Middle frontal gyrus (tissue), 1 donor: ENCODE results near the gene TSC22D1.

Experiments
- DNase-seq: peaks from one replicate; pipeline ENCODE4 v3.0.0-alpha.2; 2015; ENCODE audit warnings: low spot score; ENCODE audit errors: extremely low spot score

Gene TSC22D1

GRCh38 chr13:44433863-44434765 lies 142.0 kb downstream of the TSC22D1 start:
- no peak for DNase-seq

- DNase-seq = no peak
Measured at GRCh38 chr13:44432650-44433049, 143.5 kb downstream of the TSC22D1 start.

- DNase-seq = no peak
Measured at GRCh38 chr13:44431150-44431549, 145.0 kb downstream of the TSC22D1 start.

- DNase-seq = no peak
Measured at GRCh38 chr13:44429311-44429710, 146.8 kb downstream of the TSC22D1 start.

- no peak for DNase-seq
Measured at GRCh38 chr13:44426461-44426860, 149.7 kb downstream of the TSC22D1 start.

- no peak for DNase-seq
Measured at GRCh38 chr13:44425815-44426078, 150.4 kb downstream of the TSC22D1 start.

- DNase-seq = no peak
Measured at GRCh38 chr13:44425041-44425814, 150.9 kb downstream of the TSC22D1 start.

- DNase-seq = no peak
Measured at GRCh38 chr13:44423824-44424223, 152.3 kb downstream of the TSC22D1 start.

GRCh38 chr13:44422755-44423643 lies 153.1 kb downstream of the TSC22D1 start:
- DNase-seq = no peak

GRCh38 chr13:44421853-44422525 lies 154.1 kb downstream of the TSC22D1 start:
- DNase-seq = no peak

- DNase-seq = no peak
Measured at GRCh38 chr13:44420376-44421220, 155.5 kb downstream of the TSC22D1 start.

GRCh38 chr13:44417876-44418275 lies 158.3 kb downstream of the TSC22D1 start:
- DNase-seq = no peak

GRCh38 chr13:44417446-44417845 lies 158.7 kb downstream of the TSC22D1 start:
- DNase-seq = no peak

GRCh38 chr13:44416744-44417143 lies 159.4 kb downstream of the TSC22D1 start:
- DNase-seq = no peak

- no peak for DNase-seq
Measured at GRCh38 chr13:44416301-44416700, 159.8 kb downstream of the TSC22D1 start.

GRCh38 chr13:44415815-44416214 lies 160.3 kb downstream of the TSC22D1 start:
- DNase-seq = no peak

GRCh38 chr13:44414716-44415115 lies 161.4 kb downstream of the TSC22D1 start:
- no peak for DNase-seq

GRCh38 chr13:44413095-44413494 lies 163.0 kb downstream of the TSC22D1 start:
- no peak for DNase-seq

- no peak for DNase-seq
Measured at GRCh38 chr13:44412346-44412935, 163.7 kb downstream of the TSC22D1 start.

- no peak for DNase-seq
Measured at GRCh38 chr13:44411841-44412240, 164.3 kb downstream of the TSC22D1 start.
